SK-N-SH (cell line): ENCODE measurements around the gene HSP90AA1. TPM values are rescaled to one million over a fixed set of nuclear protein-coding genes. Genes with fewer than 3 reads are reported as not detected.
A peak's percentile ranks its signal among the peaks of the same experiment; 100 is the strongest.

Experiments used
- CTCF ChIA-PET: fragments of 300-600, 350-600 bp; formaldehyde crosslinking; extraction: SDS; loops from one replicate; lab custom pipeline; 2021; lab: Yijun Ruan, JAX
- POLR2A ChIA-PET: fragments of 350-600 bp; sonication (Branson Sonifier 250); formaldehyde crosslinking; extraction: SDS; loops from one replicate; lab custom pipeline; 2020; ENCODE audit warnings: antibody characterized with exemption, inconsistent platforms; lab: Yijun Ruan, JAX
- DNase-seq: peaks from one replicate; pipeline ENCODE4 v3.0.0; 2012
- H2AFZ ChIP-seq: fragments of 200-600 bp; sonication (generic); 2 replicates; pipeline ENCODE4 v1.8.1; 2016; ENCODE audit warnings: antibody characterized with exemption, mild to moderate bottlenecking, low read depth
- H3F3A ChIP-seq: fragments of 200-600 bp; sonication (generic); replicated peaks from 2 replicates; pipeline ENCODE3; 2016; ENCODE audit warnings: antibody characterized with exemption, mild to moderate bottlenecking; ENCODE audit not compliant: insufficient read depth
- H3K27ac ChIP-seq, 2 experiments: fragments of 200-500 bp in 1 of 2; fragments of 200-600 bp in 1 of 2; sonication (Bioruptor generic) in 1 of 2; sonication (generic), shearing (Covaris generic) in 1 of 2; 2 replicates each; pipeline versions ENCODE4 v1.5.1 to v1.6.1; 2014 to 2016; ENCODE audit warnings: low read depth in 2 of 2, inconsistent platforms in 1 of 2, low read length in 1 of 2, mild to moderate bottlenecking in 1 of 2, mixed read lengths in 1 of 2
- H3K27me3 ChIP-seq: fragments of 200-600 bp; sonication (generic), shearing (Covaris generic); 2 replicates; pipeline ENCODE4 v1.6.1; 2016; ENCODE audit warnings: mixed run types; ENCODE audit not compliant: insufficient read depth
- H3K36me3 ChIP-seq, 2 experiments: fragments of 200-500 bp in 1 of 2; fragments of 200-600 bp in 1 of 2; sonication (Bioruptor generic) in 1 of 2; sonication (generic) in 1 of 2; replicated peaks in 1 of 2; 2 replicates each; pipeline versions ENCODE3 to v1.5.1; 2014 to 2016; ENCODE audit warnings: low read length in 1 of 2, mild to moderate bottlenecking in 1 of 2; ENCODE audit not compliant: insufficient read depth in 2 of 2, control insufficient read depth in 1 of 2
- H3K4me1 ChIP-seq, 2 experiments: fragments of 200-500 bp in 1 of 2; fragments of 200-600 bp in 1 of 2; sonication (Bioruptor generic) in 1 of 2; sonication (generic), shearing (Covaris generic) in 1 of 2; 2 replicates each; pipeline versions ENCODE4 v1.5.1 to v1.6.1; 2014 to 2016; ENCODE audit warnings: low read depth in 1 of 2, low read length in 1 of 2, mixed run types in 1 of 2; ENCODE audit not compliant: insufficient read depth in 2 of 2, control insufficient read depth in 1 of 2
- H3K4me2 ChIP-seq: fragments of 200-600 bp; sonication (generic), shearing (Covaris generic); 2 replicates; pipeline ENCODE4 v1.6.1; 2017; ENCODE audit warnings: mixed run types
- H3K4me3 ChIP-seq, 2 experiments: fragments of 200-500 bp in 1 of 2; fragments of 200-600 bp in 1 of 2; sonication (Bioruptor generic) in 1 of 2; sonication (generic), shearing (Covaris generic) in 1 of 2; 2 replicates each; pipeline versions ENCODE4 v1.5.1 to v1.8.1; 2014 to 2016; ENCODE audit warnings: low read depth in 2 of 2, inconsistent platforms in 1 of 2, low read length in 1 of 2, mild to moderate bottlenecking in 1 of 2, mixed read lengths in 1 of 2, moderate library complexity in 1 of 2
- H3K79me2 ChIP-seq: fragments of 200-600 bp; sonication (generic); 2 replicates; pipeline ENCODE4 v1.8.1; 2017; ENCODE audit warnings: mild to moderate bottlenecking; ENCODE audit not compliant: insufficient read depth
- H3K9ac ChIP-seq: fragments of 200-600 bp; sonication (generic); 2 replicates; pipeline ENCODE4 v1.6.1; 2017; ENCODE audit warnings: mixed run types
- H3K9me2 ChIP-seq: fragments of 200-600 bp; sonication (generic); 2 replicates; pipeline ENCODE4 v1.6.1; 2017; ENCODE audit warnings: mixed run types
- H3K9me3 ChIP-seq: fragments of 200-600 bp; sonication (generic); 2 replicates; pipeline ENCODE4 v1.6.1; 2017; ENCODE audit warnings: mixed run types, mild to moderate bottlenecking, moderate library complexity
- H4K20me1 ChIP-seq: fragments of 200-600 bp; sonication (generic); 2 replicates; pipeline ENCODE4 v1.6.1; 2017; ENCODE audit warnings: mild to moderate bottlenecking, mixed run types; ENCODE audit not compliant: insufficient read depth
- ELF1 ChIP-seq: IDR thresholded peaks from 2 replicates; pipeline ENCODE4 v1.4.0; 2012
- EP300 ChIP-seq, 2 experiments: IDR thresholded peaks; 2 replicates each; pipeline versions ENCODE4 v1.4.0 to v1.6.1; 2012; ENCODE audit warnings: borderline replicate concordance in 1 of 2, low read depth in 1 of 2, low read length in 1 of 2
- FOSL2 ChIP-seq: IDR thresholded peaks from 2 replicates; pipeline ENCODE4 v1.4.0; 2012; ENCODE audit warnings: low read depth, mild to moderate bottlenecking, moderate library complexity, borderline replicate concordance
- FOXM1 ChIP-seq: IDR thresholded peaks from 2 replicates; pipeline ENCODE4 v1.4.0; 2012; ENCODE audit warnings: low read depth, mild to moderate bottlenecking
- GATA2 ChIP-seq: sonication (generic); formaldehyde crosslinking; IDR thresholded peaks from 2 replicates; pipeline ENCODE4 v1.5.0; 2020; ENCODE audit warnings: mild to moderate bottlenecking, missing genetic modification reagents
- JUND ChIP-seq: IDR thresholded peaks from 2 replicates; pipeline ENCODE4 v1.4.0; 2012
- NRF1 ChIP-seq: IDR thresholded peaks from 2 replicates; pipeline ENCODE4 v1.6.1; 2012; ENCODE audit warnings: low read depth, mild to moderate bottlenecking, low read length
- RAD21 ChIP-seq: IDR thresholded peaks from 2 replicates; pipeline ENCODE4 v1.6.1; 2012; ENCODE audit warnings: mild to moderate bottlenecking, low read length
- RXRA ChIP-seq: IDR thresholded peaks from 2 replicates; pipeline ENCODE4 v1.4.0; 2012; ENCODE audit warnings: low read depth, mild to moderate bottlenecking, borderline replicate concordance
- SIN3A ChIP-seq: IDR thresholded peaks from 2 replicates; pipeline ENCODE4 v1.6.1; 2012; ENCODE audit warnings: low read depth, mild to moderate bottlenecking, low read length, moderate library complexity, borderline replicate concordance
- TAF1 ChIP-seq: IDR thresholded peaks from 2 replicates; pipeline ENCODE4 v1.6.1; 2012; ENCODE audit warnings: low read depth, mild to moderate bottlenecking, low read length, moderate library complexity, borderline replicate concordance
- USF1 ChIP-seq: IDR thresholded peaks from 2 replicates; pipeline ENCODE4 v1.4.0; 2012; ENCODE audit warnings: low read depth, borderline replicate concordance
- USF2 ChIP-seq: fragments of 150-350 bp; IDR thresholded peaks from 2 replicates; pipeline ENCODE4 v1.6.1; 2017; ENCODE audit warnings: antibody characterized with exemption, low read length, low read depth, borderline replicate concordance
- ZBTB33 ChIP-seq: IDR thresholded peaks from 2 replicates; pipeline ENCODE4 v1.4.0; 2012; ENCODE audit warnings: low read depth, borderline replicate concordance
- WGBS: methylation state at CpG from one replicate; pipeline ENCODE4 v1.1.6; 2017; ENCODE audit warnings: low lambda C conversion rate; 5-methylcytosine and 5-hydroxymethylcytosine counted together
- polyA plus RNA-seq, 3 experiments: library from polyadenylated mRNA; depleted of rRNA; stranded (reverse); fragments of >200 nt; gene quantifications; 2 replicates each; pipeline ENCODE4 v1.2.3, GENCODE V29; 2012
- TF ChIP-seq, protein P1 (sequence below): IDR thresholded peaks from 2 replicates; pipeline ENCODE4; 2012

HSP90AA1 gene
- polyA plus RNA-seq, 1 of the 3 experiments (the other 2 are of a cell fraction): 269 TPM

DNA sequence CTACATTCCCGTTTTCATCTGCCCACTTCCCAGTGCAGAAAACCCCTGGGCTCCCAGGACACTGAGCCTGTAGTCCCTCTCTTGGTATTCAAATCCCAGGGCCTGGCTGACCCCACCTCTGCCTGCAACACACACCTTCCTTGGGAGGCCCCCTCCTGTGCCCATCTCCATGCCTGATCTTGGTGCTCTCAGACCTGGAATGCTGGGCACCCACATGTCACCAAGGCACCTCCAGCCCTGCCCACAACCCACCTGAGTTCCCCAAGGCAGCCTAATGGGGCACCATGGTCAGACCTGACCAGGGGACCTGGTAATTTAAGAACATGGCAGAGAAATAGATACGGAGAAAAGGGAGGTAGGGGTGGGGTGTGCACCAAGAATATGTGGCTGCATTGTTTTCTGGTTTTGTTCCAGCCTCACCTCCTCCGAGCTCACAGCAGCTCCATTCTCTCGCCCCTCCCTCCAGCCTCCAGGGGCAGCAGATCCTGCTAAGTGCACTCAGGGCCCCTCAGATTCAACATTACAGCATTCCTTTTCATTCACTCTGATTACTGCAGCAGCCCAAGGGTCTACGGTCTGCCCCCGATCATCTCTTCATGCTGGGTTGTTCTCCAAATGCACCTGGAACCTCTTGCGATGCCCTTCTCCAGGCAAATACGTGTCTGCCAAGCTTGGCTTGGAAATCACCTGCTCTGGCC is 9.2 kb upstream of the HSP90AA1 start:
- Histone ChIP-seq H3F3A (no peaks in the 10 kb centered on the region), H3K36me3 (no peaks in the 10 kb centered on the region), H3K27ac (no peak overlapping the region), H2AFZ (no peak overlapping the region), H3K27me3 (no peaks in the 10 kb centered on the region), H3K9me2 (no peaks in the 10 kb centered on the region), H3K9me3 (no peaks in the 10 kb centered on the region), H3K79me2 (no peaks in the 10 kb centered on the region), H3K4me2 (peak overlapping the region; percentile 4; the same call in 1 of the 2 replicates), H4K20me1 (no peaks in the 10 kb centered on the region), H3K4me3 (peak overlapping the region in 1 of 2 experiments; percentile 4; a peak in 1 of 4 replicates), H3K9ac (no peak overlapping the region), H3K4me1 (peaks cover 5 to 9% of the 10 kb centered on the region in 2 experiments; a peak in 2 of 4 replicates)
- 76% methylated on average over 8 of the region's 8 CpGs for WGBS
- peak; percentile 46 for DNase-seq
- no peak for TF ChIP-seq TAF1
- TF ChIP-seq SIN3A: 0 out of 2 replicates have a peak, but pooled peaks have one; percentile 9
- ChIA-PET CTCF (interaction anchor here (0.6 to 6.9 kb wide), 43 partner anchors 9 to 389 kb away, joined by 3 to 65 read pairs (median 4); partner anchors contain the start of gene HSP90AA1), POLR2A (no interaction called here)

- Histone ChIP-seq H2AFZ (no peak overlapping the region), H3K4me2 (0 out of 2 replicates have a peak overlapping the region, but pooled peaks have one; percentile 4), H3K79me2 (no peaks in the 10 kb centered on the region), H3F3A (no peaks in the 10 kb centered on the region), H3K36me3 (no peaks in the 10 kb centered on the region), H3K4me1 (peaks cover 5 to 9% of the 10 kb centered on the region in 2 experiments; a peak in 2 of 4 replicates), H3K4me3 (no peak overlapping the region), H3K9me2 (no peaks in the 10 kb centered on the region), H3K27ac (no peak overlapping the region), H3K9me3 (no peaks in the 10 kb centered on the region), H3K9ac (no peak overlapping the region), H4K20me1 (no peaks in the 10 kb centered on the region), H3K27me3 (no peaks in the 10 kb centered on the region)
- ChIA-PET POLR2A (no interaction called here), CTCF (interaction anchor here (0.6 to 6.9 kb wide), 26 partner anchors 8 to 325 kb away, joined by 3 to 65 read pairs (median 4); partner anchors contain the start of gene HSP90AA1)
- WGBS: 65% methylated on average over 5 of the region's 6 CpGs
- no peak for TF ChIP-seq SIN3A
- TF ChIP-seq, protein P1, sequence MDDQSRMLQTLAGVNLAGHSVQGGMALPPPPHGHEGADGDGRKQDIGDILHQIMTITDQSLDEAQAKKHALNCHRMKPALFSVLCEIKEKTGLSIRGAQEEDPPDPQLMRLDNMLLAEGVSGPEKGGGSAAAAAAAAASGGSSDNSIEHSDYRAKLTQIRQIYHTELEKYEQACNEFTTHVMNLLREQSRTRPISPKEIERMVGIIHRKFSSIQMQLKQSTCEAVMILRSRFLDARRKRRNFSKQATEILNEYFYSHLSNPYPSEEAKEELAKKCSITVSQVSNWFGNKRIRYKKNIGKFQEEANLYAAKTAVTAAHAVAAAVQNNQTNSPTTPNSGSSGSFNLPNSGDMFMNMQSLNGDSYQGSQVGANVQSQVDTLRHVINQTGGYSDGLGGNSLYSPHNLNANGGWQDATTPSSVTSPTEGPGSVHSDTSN: 0 out of 2 replicates have a peak, but pooled peaks have one; percentile 14
- no peak for TF ChIP-seq TAF1
- no peak for TF ChIP-seq NRF1
- peak; percentile 72 for TF ChIP-seq FOSL2
- TF ChIP-seq JUND: 0 out of 2 replicates have a peak, but pooled peaks have one; percentile 15
- TF ChIP-seq ELF1: no peak
- no peak for TF ChIP-seq RAD21
- TF ChIP-seq GATA2 (CRISPR knock-in tag): no peak
- no peak for TF ChIP-seq USF1
- no peak for TF ChIP-seq USF2
- TF ChIP-seq FOXM1: no peak
- TF ChIP-seq EP300 (IDR thresholded peaks at IDR 0.05; ENCODE audit: borderline replicate concordance in 1 of 2, low read depth in 1 of 2, low read length in 1 of 2): no peak
- TF ChIP-seq RXRA: no peak
- no peak for TF ChIP-seq ZBTB33
- no peak for DNase-seq
Observed at GRCh38 chr14:102095231-102095870, 8.5 kb upstream of the HSP90AA1 start.
